K562 (cell line): Measurements from ENCODE around the gene UBAP1L. TPM values are rescaled to one million over a fixed set of nuclear protein-coding genes. Genes with fewer than 3 reads are reported as not detected.

ENCODE experiments used
- ARNT ChIP-seq, 2 experiments: fragments of 450-650 bp; IDR thresholded peaks; 2 replicates each; pipeline ENCODE4 v1.6.1; 2016; ENCODE audit warnings: mild to moderate bottlenecking in 1 of 2
- ETV1 ChIP-seq: fragments of 450-650 bp; conservative IDR thresholded peaks from 2 replicates; pipeline ENCODE4 v1.6.1; 2016; ENCODE audit warnings: missing genetic modification characterization, control low read depth, low read depth, missing compliant biosample characterization
- GMEB1 ChIP-seq: fragments of 250-450 bp; sonication (Bioruptor Pico); IDR thresholded peaks from 2 replicates; pipeline ENCODE4 v1.4.0; 2020; ENCODE audit warnings: mild to moderate bottlenecking
- NFRKB ChIP-seq: fragments of 450-650 bp; IDR thresholded peaks from 2 replicates; pipeline ENCODE4 v1.6.1; 2016; ENCODE audit warnings: low read depth
- PHTF2 ChIP-seq: fragments of 250-450 bp; sonication (Bioruptor Pico); IDR thresholded peaks from 2 replicates; pipeline ENCODE4 v1.5.0; 2021; ENCODE audit warnings: mild to moderate bottlenecking
- SLC30A9 ChIP-seq: fragments of 250-450 bp; sonication (Bioruptor Pico); IDR thresholded peaks from 2 replicates; pipeline ENCODE4 v1.8.0; 2022; ENCODE audit warnings: mild to moderate bottlenecking, moderate library complexity
- ZKSCAN8 ChIP-seq: fragments of 200-800 bp; sonication (Bioruptor generic); IDR thresholded peaks from 2 replicates; pipeline ENCODE4 v1.6.1; 2016; ENCODE audit warnings: missing genetic modification characterization, missing compliant biosample characterization
- ZNF707 ChIP-seq: fragments of 250-450 bp; sonication (Bioruptor Pico); conservative IDR thresholded peaks from 2 replicates; pipeline ENCODE4 v1.8.0; 2022; ENCODE audit warnings: inconsistent platforms, mild to moderate bottlenecking, moderate library complexity
- ZNF778 ChIP-seq: fragments of 450-650 bp; formaldehyde crosslinking; IDR thresholded peaks from 2 replicates; pipeline ENCODE4 v1.4.0; 2020; ENCODE audit warnings: mild to moderate bottlenecking, moderate library complexity
- polyA plus RNA-seq, 8 experiments: library from polyadenylated mRNA; depleted of rRNA in 4 of 8; stranded (reverse) in 5 of 8; unstranded in 3 of 8; fragments of >200 nt; fragmentation: Nextera tagmentation in 2 of 8; fragmentation: Illumina TruSeq in 1 of 8; extraction: Ambion mirVana in 2 of 8; extraction: Trizol in 1 of 8; gene quantifications; 2 replicates each; pipeline versions ENCODE4 v1.2.1 to v1.2.3, GENCODE V29; 2011 to 2014; ENCODE audit warnings: inconsistent platforms in 1 of 8, missing spikeins in 1 of 8
- total RNA-seq, 7 experiments: library from RNA; depleted of rRNA in 6 of 7; stranded (reverse); fragments of >200 nt in 6 of 7; fragmentation: Illumina TruSeq in 2 of 7; extraction: Trizol in 2 of 7; gene quantifications; 2 replicates each; pipeline versions ENCODE4 v1.2.1 to v1.2.3, GENCODE V29; 2011 to 2021; ENCODE audit warnings: low replicate concordance in 1 of 7
- TF ChIP-seq, protein P1 (sequence below): IDR thresholded peaks from 2 replicates; pipeline ENCODE4 v1.6.1; 2016; ENCODE audit warnings: missing genetic modification characterization, missing compliant biosample characterization
- TF ChIP-seq, protein P2 (sequence below): fragments of 250-450 bp; sonication (Bioruptor Pico); IDR thresholded peaks from 2 replicates; pipeline ENCODE4 v1.8.0; 2021; ENCODE audit warnings: moderate library complexity, mild to moderate bottlenecking, inconsistent platforms

Gene UBAP1L
- total and polyA plus RNA-seq, 9 of the 15 experiments (the other 6 are each of a cell fraction or from before 2014, with no cell fraction given) = 0.16 to 0.71 (median 0.41) TPM; not detected in 2

DNA sequence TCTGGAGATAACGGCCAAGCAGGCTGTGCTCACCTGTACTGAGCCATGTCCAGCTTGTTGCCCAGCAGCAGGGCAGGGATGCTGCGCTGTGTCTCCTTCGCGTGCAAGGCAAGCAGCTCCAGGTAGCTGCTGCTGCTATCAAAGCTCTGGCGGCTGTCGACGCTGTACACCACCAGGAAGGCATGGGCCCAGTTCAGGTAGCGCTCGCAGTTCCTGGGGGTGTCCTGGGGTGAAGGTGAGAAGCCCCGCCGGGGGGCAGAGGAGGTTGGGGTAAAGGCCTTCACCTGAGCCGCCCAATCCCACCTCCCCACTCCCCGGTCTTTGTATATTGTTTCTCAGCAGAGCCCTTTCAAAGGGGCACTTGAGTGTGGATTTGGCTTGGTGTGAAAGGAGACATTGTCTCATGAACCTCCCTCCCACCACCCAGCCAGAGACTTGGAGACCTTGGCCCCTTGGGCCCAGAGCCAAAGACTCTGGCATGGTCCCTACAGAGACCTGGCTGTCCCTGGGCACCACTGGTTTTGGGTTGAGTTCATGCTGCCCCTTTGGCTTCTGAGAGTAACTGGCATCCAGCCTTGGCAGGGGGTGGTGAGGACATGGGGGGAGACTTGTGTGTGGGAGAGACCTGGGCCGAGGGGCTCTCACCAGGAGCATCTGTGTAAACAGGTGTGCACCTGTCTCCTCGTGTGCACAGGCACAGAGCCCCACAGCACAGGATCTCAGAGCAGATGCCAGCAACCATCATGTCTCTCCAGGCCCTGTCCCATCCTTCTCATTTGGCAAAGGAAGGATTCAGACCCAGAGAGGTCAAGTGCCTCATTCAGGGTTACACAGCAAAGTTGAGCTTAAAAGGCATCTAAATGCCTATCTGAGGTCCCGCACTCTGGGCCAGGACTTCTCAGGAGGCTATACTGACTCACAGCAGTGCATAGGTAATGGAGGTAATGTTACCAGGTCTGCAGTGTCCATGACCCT, 56.3 kb downstream of the UBAP1L start (continued):
- TF ChIP-seq NFRKB = no peak
- TF ChIP-seq ZNF707 (CRISPR knock-in tag) = no peak
- no peak for TF ChIP-seq GMEB1 (CRISPR knock-in tag)
- no peak for TF ChIP-seq ETV1
- TF ChIP-seq, protein P1, sequence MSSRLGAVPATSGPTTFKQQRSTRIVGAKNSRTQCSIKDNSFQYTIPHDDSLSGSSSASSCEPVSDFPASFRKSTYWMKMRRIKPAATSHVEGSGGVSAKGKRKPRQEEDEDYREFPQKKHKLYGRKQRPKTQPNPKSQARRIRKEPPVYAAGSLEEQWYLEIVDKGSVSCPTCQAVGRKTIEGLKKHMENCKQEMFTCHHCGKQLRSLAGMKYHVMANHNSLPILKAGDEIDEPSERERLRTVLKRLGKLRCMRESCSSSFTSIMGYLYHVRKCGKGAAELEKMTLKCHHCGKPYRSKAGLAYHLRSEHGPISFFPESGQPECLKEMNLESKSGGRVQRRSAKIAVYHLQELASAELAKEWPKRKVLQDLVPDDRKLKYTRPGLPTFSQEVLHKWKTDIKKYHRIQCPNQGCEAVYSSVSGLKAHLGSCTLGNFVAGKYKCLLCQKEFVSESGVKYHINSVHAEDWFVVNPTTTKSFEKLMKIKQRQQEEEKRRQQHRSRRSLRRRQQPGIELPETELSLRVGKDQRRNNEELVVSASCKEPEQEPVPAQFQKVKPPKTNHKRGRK (tag) = no peak
- no peak for TF ChIP-seq ZNF778
- TF ChIP-seq SLC30A9 (CRISPR knock-in tag) = no peak
- TF ChIP-seq, protein P2, sequence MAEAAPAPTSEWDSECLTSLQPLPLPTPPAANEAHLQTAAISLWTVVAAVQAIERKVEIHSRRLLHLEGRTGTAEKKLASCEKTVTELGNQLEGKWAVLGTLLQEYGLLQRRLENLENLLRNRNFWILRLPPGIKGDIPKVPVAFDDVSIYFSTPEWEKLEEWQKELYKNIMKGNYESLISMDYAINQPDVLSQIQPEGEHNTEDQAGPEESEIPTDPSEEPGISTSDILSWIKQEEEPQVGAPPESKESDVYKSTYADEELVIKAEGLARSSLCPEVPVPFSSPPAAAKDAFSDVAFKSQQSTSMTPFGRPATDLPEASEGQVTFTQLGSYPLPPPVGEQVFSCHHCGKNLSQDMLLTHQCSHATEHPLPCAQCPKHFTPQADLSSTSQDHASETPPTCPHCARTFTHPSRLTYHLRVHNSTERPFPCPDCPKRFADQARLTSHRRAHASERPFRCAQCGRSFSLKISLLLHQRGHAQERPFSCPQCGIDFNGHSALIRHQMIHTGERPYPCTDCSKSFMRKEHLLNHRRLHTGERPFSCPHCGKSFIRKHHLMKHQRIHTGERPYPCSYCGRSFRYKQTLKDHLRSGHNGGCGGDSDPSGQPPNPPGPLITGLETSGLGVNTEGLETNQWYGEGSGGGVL (CRISPR knock-in tag) = no peak
- no peak for TF ChIP-seq PHTF2
- no peak for TF ChIP-seq ARNT (IDR thresholded peaks at IDR 0.05)
- no peak for TF ChIP-seq ZKSCAN8 (CRISPR knock-in tag)
